ENCODE measurements around the gene B4GALNT2.

Gene B4GALNT2

DNA sequence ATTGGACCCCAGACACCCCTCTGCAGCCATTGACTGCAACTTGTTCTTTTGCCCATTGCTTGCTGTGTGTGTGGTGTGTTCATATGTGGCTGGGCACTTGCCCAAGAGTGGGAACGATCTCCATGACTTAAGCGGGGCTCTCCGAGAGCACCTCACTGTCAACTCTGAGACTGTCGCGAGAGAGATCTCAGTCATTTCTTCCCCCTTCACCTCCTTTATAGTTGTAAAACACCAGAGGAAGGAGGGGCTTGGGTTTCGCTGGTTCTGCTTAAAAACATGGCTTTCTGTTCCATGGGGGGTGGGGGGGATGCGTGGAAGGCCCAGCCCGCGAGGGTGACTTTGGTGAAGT is 90.6 kb downstream of the B4GALNT2 start:
- Histone ChIP-seq H3K27me3 (ENCODE audit: insufficient read depth, low read depth) (peaks cover 31% of the 10 kb centered on the region), H3K4me3 (IDR thresholded peaks at IDR 0.05; ENCODE audit: insufficient read depth, low read depth, low read length) (no peak overlapping the region), H3K79me2 (ENCODE audit: insufficient read depth, low read depth) (no peaks in the 10 kb centered on the region), H3K4me1 (ENCODE audit: low read depth, poor library complexity, severe bottlenecking) (peaks cover 8% of the 10 kb centered on the region), H3K9ac (no peak overlapping the region), H4K20me1 (ENCODE audit: insufficient read depth) (no peaks in the 10 kb centered on the region), H3K36me3 (ENCODE audit: insufficient read depth) (no peaks in the 10 kb centered on the region), H3K27ac (no peak overlapping the region), H2AFZ (ENCODE audit: low read depth) (peak overlapping the region; percentile 17; the same call in 1 of the 2 replicates), H3K4me2 (peak overlapping the region; percentile 39; the same call in 1 of the 2 replicates)
- TF ChIP-seq, protein P1, sequence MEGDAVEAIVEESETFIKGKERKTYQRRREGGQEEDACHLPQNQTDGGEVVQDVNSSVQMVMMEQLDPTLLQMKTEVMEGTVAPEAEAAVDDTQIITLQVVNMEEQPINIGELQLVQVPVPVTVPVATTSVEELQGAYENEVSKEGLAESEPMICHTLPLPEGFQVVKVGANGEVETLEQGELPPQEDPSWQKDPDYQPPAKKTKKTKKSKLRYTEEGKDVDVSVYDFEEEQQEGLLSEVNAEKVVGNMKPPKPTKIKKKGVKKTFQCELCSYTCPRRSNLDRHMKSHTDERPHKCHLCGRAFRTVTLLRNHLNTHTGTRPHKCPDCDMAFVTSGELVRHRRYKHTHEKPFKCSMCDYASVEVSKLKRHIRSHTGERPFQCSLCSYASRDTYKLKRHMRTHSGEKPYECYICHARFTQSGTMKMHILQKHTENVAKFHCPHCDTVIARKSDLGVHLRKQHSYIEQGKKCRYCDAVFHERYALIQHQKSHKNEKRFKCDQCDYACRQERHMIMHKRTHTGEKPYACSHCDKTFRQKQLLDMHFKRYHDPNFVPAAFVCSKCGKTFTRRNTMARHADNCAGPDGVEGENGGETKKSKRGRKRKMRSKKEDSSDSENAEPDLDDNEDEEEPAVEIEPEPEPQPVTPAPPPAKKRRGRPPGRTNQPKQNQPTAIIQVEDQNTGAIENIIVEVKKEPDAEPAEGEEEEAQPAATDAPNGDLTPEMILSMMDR (conservative IDR thresholded peaks at IDR 0.05; ENCODE audit: low read depth, low read length): no peak

DNA sequence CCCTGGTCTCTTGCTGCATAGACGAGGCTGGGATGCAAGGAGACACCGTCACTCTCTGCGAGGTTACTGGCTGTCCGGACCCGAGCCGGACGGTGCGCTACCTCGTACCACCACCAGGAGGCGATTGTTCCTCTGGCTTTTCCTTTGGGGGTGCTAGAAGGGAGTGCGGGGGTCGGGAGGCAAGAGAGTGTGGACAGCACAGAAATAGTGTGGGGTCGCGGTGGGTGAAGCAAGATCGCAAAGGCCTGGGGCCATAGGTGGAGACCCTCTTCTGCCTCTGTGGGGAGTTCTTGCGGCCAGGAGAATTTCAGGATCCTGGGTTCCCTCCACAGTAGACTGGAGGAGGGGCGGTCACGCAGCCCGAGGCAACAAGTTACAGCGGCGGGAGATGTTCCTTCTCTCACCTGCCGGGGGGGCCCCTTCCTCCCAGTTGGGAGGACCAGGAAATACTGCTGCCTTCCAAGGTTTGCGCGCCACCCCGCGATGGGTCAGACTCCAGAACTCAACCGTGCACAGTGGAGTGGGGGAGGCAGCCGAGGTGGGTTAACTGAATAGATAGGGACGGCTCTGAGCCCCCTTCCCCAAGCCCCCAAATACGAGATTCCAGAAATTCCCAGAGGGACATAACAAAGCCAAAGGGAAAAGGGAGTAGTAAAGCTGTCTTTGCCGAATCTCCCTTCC is 91.1 kb downstream of the B4GALNT2 start:
- H3K27me3 ChIP-seq (ENCODE audit: insufficient read depth, low read depth): peaks cover 31% of the 10 kb centered on the region
- no peaks in the 10 kb centered on the region for H4K20me1 ChIP-seq (ENCODE audit: insufficient read depth)
- H3K4me2 ChIP-seq: peak overlapping the region; percentile 39; the same call in 1 of the 2 replicates
- no peak overlapping the region for H3K9ac ChIP-seq
- TF ChIP-seq, protein P1 (conservative IDR thresholded peaks at IDR 0.05; ENCODE audit: low read depth, low read length): peak; percentile 97
- peaks cover 8% of the 10 kb centered on the region for H3K4me1 ChIP-seq (ENCODE audit: low read depth, poor library complexity, severe bottlenecking)
- no peaks in the 10 kb centered on the region for H3K79me2 ChIP-seq (ENCODE audit: insufficient read depth, low read depth)
- H2AFZ ChIP-seq (ENCODE audit: low read depth): peak overlapping the region; percentile 17; the same call in 1 of the 2 replicates
- H3K36me3 ChIP-seq (ENCODE audit: insufficient read depth): no peaks in the 10 kb centered on the region
- no peak overlapping the region for H3K27ac ChIP-seq
- no peak overlapping the region for H3K4me3 ChIP-seq (IDR thresholded peaks at IDR 0.05; ENCODE audit: insufficient read depth, low read depth, low read length)

DNA sequence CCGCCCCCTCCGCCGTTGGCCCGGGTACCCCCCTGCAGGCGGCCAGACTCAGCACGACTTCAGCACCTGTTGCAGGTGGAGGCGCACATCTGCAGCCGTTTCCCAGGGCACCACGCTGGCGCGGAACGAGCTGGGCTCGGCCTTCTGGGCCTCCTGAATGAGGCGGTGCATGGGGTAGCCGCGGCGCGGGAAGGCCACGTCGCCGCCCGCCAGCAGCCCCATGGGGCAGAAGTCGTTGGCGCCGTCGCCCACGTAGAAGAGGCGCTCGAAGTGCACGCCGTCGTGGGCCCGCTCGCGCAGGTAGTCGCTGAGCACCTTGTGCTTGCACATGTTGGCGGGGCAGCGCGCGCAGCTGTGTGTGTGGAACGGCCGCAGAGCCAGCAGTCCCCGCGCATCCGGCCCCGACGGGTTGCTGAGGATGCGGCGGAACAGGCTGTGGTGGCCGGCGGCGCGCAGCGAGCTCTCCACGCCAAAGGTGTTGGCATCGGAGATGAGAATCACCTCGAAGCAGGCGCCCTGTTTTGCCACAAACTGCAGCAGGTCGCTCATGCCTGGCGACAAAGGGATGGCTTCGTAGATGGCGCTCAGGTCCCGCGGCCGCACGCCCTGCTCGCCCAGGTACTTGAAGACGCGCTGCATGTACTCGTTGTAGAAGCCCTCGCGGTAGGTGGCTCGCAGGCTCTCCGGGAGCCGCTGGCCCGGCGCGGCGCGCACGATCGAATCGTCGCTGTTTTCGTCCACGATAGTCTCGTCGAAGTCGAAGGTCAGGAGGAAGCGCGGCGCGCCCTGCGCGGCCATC is 91.8 kb downstream of the B4GALNT2 start:
- Histone ChIP-seq H3K4me2 (no peak overlapping the region), H3K27me3 (ENCODE audit: insufficient read depth, low read depth) (peaks cover 38% of the 10 kb centered on the region), H3K4me3 (IDR thresholded peaks at IDR 0.05; ENCODE audit: insufficient read depth, low read depth, low read length) (no peak overlapping the region), H3K9ac (no peak overlapping the region), H2AFZ (ENCODE audit: low read depth) (no peak overlapping the region; the same call in 1 of the 2 replicates), H4K20me1 (ENCODE audit: insufficient read depth) (no peaks in the 10 kb centered on the region), H3K79me2 (ENCODE audit: insufficient read depth, low read depth) (no peaks in the 10 kb centered on the region), H3K36me3 (ENCODE audit: insufficient read depth) (no peaks in the 10 kb centered on the region), H3K4me1 (ENCODE audit: low read depth, poor library complexity, severe bottlenecking) (peaks cover 8% of the 10 kb centered on the region), H3K27ac (no peak overlapping the region)
- TF ChIP-seq, protein P1 (conservative IDR thresholded peaks at IDR 0.05; ENCODE audit: low read depth, low read length): no peak

DNA sequence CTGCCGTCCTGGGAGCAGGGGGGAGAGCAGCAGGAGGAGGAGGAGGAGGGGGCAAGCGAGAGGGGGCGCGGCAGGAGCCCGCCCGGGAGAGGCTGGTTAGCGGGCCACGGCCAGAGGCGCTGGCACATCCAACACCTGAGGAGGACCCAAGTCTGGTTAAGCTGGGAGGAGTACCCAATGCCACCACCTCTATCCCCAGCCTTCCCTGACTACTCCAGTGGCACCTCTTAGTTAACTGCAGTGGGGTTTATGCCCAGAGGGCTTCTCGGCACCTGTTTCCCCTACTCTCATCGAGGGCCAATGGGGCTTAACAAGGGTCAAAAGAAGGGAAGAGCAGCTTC is 92.4 kb downstream of the B4GALNT2 start:
- TF ChIP-seq, protein P1 (conservative IDR thresholded peaks at IDR 0.05; ENCODE audit: low read depth, low read length): no peak
- H3K4me1 ChIP-seq (ENCODE audit: low read depth, poor library complexity, severe bottlenecking): peaks cover 8% of the 10 kb centered on the region
- H3K27me3 ChIP-seq (ENCODE audit: insufficient read depth, low read depth): peaks cover 44% of the 10 kb centered on the region
- H2AFZ ChIP-seq (ENCODE audit: low read depth): no peak overlapping the region
- H3K36me3 ChIP-seq (ENCODE audit: insufficient read depth): no peaks in the 10 kb centered on the region
- H4K20me1 ChIP-seq (ENCODE audit: insufficient read depth): no peaks in the 10 kb centered on the region
- no peak overlapping the region for H3K9ac ChIP-seq
- no peak overlapping the region for H3K4me3 ChIP-seq (IDR thresholded peaks at IDR 0.05; ENCODE audit: insufficient read depth, low read depth, low read length)
- no peak overlapping the region for H3K4me2 ChIP-seq
- no peak overlapping the region for H3K27ac ChIP-seq
- no peaks in the 10 kb centered on the region for H3K79me2 ChIP-seq (ENCODE audit: insufficient read depth, low read depth)

Measured in KMS-11 (cell line).